ENCODE results near the gene TRDN.

DNA sequence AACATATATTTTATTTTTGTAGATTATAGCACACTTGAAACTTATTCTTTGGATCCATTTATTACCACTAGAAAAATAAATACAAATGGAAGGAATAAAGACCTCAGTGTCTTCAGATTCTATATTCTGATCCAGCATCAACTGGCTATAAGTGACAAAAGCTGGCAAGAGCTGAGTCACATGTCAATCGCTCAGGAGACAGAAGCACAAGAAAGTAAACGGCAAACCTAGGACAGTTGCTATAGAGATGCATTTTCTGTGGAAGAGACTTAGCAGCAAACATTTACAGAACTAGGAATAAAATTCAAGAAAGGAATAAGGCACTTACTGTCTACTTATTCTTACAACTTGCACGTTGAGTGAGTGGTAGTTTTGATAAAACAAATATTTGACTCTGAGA lies 410.4 kb downstream of the TRDN start:
- TF ChIP-seq CTCF (IDR thresholded peaks at IDR 0.05; ENCODE audit: poor library complexity) (no peak), EZH2phosphoT487 (IDR thresholded peaks at IDR 0.05; ENCODE audit: low read depth, severe bottlenecking, unreplicated experiment) (no peak)
